HT1080 (cell line): Measurements from ENCODE around the gene GOLGA3. TPM values are rescaled to one million over a fixed set of nuclear protein-coding genes. Genes with fewer than 3 reads are reported as not detected.
A peak's percentile ranks its signal among the peaks of the same experiment; 100 is the strongest.
"Not testable (repeated sequence)": the region's sequence is repeated elsewhere in the genome, so short reads cannot be mapped to it uniquely, and the experiment has no call there.

ENCODE experiments used
- DNase-seq: peaks from one replicate; pipeline ENCODE4 v3.0.0-alpha.2; 2015; ENCODE audit warnings: low read depth
- total RNA-seq: library from RNA; depleted of rRNA; stranded (reverse); fragments of >200 nt; shearing (Covaris generic); gene quantifications from 2 replicates; pipeline ENCODE4 v1.2.3, GENCODE V29; 2014

The GOLGA3 gene
- total RNA-seq, 1 experiment from 2014 or later = 80.9 TPM

DNA sequence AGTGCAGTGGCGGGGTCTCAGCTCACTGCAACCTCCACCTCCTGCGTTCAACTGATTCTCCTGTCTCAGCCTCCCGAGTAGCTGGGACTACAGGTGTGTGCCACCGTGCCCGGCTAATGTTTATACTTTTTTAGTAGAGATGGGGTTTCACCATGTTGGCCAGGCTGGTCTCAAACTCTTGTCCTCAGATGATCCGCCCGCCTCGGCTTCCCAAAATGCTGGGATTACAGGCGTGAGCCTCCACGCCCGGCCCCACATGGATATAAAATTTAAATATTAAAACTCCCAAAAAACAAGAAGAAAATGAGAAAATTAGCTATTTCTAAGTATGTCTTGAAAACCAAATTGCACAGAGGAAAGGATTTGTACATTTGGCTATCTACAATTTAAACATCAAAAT is 16.0 kb upstream of the GOLGA3 start:
- DNase-seq = not testable (repeated sequence)

DNA sequence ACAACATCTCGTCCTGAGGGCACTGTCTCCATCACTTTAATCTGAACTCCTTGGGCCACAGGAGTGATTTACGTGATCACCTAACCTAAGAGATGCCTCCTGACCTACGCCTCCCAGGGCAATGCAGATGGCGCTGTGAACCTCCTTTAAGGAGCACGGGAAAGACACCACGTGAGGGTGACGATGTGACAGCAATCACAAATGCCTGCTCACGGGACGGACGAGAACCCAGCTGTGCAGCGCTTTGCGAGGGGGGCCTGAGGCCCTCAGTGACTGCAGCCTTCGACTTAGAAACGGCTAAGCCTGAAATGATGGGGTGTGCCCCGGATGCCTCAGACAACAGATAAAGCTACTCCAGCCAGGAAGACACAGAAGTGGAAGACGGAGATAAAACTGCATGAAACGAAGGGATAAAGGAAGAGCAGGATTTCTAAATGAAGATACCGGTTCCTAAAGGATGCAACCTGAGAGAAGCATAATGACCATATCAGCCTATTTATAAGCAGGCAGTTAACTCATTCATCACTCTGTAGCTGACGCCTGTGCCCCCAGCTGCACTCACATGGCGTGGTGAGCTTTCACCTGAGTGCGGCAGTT is 13.9 kb upstream of the GOLGA3 start:
- DNase-seq = no peak

DNA sequence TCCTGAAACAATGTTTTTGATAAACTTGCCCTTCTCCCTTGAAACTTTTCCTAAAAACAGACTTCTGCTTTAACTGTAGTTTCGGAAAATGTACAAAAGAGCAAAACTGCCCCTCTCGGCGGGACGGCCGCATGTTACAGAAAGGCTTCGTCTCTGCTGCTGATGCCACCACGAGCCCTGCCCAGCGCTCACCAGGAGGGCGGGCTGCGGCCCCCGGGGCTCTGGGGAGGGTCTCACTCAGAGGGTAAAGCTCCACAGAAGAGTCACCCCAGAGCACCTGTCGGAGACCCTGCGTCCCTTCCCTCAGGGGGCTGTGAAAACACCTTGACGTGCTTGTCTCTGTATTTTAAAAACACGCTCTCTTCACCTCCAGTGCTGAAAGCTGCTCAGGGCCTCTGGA is 12.5 kb upstream of the GOLGA3 start:
- DNase-seq = no peak

DNA sequence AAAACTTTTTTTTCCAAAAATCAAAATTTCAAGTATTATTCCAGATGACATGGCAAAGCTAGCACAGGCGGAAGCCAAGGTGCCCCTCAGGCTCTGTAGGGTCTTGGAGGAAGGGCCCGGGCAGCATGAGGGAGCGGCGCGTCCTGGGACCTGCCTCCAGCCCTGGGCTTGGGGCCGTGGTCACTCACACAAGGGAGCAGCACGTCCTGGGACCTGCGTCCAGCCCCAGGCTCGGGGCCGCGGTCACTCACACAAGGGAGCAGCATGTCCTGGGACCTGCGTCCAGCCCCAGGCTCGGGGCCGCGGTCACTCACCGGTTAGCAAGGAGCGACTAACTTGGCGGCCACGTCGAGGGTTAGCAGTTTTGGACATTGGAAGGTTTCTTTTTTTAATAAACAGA is 11.9 kb upstream of the GOLGA3 start:
- no peak for DNase-seq

DNA sequence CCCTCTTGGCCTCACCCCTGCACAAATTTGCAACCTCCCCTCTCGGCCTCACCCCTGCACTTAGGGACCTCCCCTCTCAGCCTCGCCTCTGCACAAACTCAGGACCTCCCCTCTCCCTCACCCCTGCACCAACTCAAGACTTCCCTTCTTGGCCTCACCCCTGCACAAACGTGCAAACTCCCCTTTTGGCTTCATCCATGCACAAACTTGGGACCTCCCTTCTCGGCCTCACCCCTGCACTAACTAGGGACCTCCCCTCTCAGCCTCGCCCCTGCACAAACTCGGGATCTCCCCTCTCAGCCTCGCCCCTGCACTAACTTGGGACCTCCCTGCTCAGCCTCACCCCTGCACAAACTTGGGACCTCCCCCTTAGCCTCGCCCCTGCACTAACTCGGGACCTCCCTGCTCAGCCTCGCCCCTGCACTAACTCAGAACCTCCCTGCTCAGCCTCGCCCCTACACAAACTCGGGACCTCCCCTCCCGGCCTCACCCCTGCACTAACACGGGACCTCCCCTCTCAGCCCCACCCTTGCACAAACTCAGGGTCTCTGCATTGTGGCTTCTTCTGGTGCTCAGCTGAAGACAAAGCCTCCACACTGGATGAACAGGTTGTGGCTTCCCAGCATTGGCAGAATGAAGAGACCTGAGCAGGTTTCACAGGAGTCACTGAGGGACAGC is 11.0 kb upstream of the GOLGA3 start:
- no peak for DNase-seq

DNA sequence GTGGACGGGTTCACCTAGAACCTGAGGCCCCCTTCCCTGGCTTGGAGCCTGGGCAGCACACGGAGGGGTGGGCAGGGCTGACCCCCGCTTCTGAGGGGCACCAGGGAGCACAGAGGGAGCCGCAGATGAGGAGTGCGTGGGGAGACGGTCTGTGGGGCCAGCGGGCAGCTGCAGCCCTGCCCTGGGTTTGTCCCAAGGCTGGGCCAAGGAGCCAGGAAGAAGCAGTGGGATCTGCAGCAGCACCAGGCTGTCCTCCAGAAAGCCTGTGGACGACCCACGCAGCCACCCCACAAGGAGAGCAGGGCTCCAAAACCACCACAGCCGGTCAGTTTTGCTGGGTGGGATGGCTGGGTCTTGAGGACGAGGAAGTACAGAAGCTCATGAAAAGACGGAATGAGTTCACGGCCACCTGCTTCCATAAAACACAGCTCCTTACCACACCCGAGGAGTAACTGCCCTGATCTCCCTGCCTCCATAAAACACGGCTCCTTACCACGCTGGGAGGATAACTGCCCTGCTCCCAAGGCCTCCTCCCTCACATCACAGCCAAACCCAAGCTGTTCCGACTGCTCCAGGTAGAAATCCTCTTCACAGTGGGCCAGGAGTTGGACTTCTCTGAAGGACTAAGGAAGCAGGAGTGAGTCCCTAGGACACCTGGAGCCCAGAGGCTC is 9.9 kb upstream of the GOLGA3 start:
- no peak for DNase-seq

DNA sequence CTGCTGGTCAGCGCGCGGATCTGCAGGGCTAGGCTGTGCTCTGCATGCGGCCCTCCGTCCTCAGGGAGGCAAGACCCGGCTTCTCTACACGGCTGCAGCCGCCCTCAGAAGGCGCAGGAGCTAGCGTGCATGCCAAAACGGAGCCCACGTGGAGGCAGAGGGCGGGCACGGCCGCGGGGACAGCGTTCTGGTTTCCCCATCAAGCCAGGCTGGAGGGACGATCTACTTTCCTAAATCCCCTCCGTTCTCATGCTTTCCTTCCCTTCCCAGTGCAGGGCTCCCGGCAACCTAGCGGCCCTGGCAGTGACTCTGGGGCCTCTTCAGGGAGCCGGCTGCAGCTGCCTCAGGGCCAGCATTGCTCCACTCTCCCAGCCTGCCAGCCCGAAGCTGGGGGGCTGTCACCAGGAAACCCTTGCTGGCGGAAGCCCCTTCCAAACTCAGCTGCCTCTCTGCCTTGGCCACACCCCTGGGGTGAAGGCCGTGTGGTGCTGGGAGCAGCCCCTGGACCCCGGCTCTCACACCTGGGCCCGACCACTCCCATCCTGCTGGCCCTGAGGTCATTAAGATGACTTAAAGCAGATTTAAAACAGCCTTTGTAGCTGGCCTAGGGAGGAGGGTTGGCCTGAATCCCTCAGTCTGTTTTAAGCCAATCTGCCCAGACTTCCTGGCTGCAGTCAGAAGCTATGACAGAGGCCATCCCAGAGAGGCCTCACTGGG is 9.2 kb upstream of the GOLGA3 start:
- no peak for DNase-seq

DNA sequence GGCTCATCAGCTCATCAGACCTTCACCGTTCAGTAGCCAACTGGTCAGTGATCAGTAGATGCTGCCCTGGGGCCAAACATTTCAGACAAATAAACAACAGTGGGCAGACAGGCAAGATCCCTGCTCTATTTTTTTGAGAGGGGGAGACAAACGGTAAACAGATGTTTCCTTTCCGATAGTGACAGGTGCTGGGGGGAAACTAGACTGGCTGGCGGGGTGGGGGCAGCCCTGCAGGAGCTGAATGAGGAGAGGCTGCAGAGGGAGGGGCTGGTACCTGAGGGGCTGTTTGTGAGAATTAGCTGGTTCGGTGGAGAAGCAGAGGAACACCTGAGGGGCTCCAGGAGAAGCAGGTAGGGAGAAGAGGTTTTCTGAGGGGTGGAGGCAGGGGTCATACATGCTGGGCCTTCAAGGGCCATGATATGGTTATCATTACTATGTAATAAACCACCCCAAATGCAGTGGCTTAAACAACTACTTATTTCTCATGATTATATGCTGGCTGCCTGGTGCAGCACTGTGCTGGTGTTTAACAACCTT is 8.2 kb upstream of the GOLGA3 start:
- DNase-seq = no peak

DNA sequence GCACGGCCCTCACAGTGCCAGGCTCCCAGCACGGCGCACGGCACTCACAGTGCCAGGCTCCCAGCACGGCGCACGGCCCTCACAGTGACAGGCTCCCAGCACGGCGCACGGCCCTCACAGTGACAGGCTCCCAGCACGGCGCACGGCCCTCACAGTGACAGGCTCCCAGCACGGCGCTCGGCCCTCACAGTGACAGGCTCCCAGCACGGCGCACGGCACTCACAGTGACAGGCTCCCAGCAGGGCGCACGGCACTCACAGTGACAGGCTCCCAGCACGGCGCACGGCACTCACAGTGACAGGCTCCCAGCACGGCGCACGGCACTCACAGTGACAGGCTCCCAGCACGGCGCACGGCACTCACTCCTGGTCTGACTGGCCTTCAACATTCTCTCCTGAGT is 7.6 kb upstream of the GOLGA3 start:
- not testable (repeated sequence) for DNase-seq

DNA sequence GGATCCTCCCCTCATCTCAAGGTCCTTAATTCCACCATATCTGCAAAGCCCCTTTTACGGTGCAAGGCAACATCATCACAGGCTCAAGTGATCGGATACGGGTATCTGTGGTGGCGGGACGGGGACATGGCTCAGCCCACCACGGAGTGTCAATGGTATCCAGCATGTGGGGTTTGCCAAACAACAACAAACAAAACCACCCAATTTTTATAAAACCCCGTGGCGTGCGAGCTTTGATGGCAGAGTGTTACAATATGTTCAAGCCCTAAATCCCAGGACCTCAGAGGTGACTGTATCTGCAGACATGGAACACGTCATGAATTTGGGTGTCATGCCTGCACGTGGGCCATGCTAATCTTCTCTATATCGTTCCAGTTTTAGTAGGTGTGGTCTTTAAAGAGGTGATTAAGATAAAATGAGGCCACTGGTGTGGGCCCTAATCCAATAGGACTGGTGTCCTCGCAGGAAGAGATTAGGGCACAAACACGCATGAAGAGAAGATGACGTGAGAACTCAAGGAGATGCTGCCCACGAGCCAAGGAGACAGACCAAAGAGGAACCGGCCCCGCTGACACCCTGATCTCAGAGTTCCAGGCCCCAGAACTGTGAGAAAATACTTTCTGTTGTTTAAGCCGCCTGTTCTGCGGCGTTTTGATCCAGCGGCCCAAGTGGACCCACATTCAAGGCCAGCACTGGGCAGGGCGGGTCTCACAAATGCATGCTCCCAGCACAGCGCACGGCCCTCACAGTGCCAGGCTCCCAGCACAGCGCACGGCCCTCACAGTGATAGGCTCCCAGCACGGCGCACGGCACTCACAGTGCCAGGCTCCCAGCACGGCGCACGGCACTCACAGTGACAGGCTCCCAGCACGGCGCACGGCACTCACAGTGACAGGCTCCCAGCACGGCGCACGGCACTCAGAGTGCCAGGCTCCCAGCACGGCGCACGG is 6.7 kb upstream of the GOLGA3 start:
- no peak for DNase-seq

DNA sequence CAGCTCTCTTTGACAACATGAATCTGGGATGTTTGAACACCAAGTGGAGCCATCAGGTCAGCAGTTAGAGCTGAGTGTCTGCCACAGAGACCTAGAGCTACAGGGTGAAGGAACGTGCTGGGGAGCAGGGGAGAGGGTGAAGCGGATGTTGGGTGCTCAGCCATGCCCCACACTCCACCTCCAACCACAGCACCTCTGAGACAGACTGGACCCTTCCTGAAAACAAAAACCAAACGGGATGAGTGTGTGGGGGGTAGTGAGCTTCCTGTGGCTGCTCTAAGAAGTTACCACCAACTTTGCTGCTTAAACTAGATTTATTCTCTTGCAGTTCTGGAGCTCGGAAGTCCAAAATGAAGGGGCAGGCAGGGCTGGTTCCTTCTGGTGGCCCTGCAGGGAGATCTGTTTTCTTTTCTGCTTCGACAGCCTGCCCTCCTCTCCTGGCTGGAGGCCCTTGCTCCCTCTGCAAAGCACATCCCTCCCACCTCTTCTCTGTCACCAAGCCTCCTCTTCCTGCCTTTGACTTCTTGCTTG is 5.6 kb upstream of the GOLGA3 start:
- DNase-seq = no peak

DNA sequence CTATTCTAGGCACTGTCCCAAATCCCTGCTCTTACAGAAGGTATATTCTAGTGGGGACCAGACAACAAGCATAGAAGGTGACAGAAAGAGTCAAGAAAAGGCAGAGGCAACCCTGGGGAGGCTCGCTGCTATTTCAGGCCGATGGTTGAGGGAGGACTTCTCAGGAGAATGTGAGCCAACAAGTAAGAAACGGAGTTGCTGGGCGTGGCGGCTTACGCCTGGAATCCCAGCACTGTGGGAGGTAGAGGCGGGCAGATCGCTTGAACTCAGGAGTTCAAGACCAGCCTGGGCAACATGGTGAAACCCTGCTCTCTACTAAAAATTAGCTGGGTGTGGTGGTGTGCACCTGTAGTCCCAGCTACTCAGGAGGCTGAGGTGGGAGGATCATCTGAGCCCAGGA is 4.7 kb upstream of the GOLGA3 start:
- no peak for DNase-seq

DNA sequence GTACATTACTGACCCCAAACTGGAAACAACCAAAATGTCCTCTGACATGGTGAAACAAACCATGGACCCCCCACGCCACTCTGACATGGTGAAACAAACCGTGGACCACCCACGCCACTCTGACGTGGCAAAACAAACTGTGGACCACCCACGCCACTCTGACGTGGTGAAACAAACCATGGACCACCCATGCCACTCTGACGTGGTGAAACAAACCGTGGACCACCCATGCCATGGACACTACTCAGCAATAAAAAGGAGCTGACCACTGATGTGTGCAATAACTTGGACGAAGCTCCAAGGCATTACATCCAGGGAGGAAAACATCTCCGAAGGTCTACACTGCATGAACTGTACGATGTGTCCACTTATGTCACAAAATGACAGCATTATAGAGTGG is 3.1 kb upstream of the GOLGA3 start:
- no peak for DNase-seq

DNA sequence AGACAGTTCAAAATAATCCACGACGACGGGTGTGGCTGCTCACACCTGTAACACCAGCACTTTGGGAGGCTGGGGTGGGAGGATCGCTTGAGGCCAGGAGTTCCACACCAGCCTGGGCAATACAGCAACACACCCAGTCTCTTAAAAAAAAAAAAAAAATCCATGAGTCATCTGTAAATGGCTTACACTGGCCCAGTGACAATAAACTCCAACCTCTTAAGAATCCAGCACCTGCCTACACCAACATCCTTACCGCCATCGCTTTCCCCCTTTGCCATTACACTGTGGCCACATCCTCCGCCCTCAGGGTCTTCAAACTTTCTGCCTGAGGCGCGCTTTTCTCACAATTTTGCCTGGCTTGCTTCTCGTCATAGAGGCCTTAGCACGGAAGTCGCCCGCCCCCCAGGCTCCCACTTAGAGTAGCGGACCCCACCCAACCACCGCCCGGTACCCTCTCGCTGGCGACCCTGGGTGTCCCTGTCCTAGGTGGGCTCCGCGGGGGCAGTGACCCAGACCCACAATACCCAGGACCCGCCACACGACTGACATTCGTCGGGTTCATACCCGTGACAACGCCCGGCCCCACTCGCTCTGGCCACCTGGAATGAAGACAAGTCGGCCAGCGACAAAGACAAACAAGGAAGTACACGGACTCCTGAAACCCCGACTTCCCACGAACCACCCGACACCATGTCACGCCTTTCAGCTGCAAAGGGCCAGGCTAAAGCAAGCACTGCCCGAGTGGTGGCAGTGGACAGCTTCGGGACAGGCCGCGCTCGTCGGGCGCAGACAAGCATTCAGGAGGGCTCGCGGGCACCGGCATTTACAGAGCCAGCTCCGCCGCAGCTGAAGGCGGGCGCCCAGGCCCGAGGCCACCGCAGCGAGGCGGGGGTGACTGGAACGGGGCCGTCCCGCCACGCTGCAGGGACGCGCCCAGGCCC is 636 bp downstream of the GOLGA3 start:
- DNase-seq = peak; percentile 79

DNA sequence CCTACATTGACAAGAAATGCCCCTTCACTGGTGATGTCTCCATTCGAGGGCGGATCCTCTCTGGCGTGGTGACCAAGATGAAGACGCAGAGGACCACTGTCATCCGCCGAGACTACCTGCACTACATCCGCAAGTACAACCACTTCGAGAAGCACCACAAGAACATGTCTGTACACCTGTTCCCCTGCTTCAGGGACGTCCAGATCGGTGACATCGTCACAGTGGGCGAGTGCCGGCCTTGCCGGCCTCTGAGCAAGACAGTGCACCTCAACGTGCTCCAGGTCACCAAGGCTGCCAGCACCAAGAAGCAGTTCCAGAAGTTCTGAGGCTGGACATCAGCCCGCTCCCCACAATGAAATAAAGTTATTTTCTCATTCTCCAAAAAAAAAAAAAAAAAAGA is 2.8 kb downstream of the GOLGA3 start:
- DNase-seq = no peak

DNA sequence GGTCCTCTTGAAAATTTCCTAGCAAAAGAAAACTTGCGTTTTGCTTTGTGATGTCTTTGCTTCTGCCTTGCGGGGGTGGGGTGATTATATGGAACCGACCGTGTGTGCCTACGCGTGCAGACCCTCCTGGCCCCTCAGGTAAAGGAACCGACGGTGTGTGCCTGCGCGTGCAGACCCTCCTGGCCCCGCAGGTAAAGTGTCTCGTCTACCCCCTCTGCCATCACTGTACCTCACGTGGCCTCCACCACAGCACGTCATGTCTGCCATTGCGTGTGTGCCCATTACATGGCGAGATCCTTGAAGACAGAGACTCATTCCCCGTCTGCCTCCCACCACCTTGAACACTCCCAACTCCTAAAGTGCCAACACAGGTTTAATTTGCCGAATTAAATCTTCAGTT is 3.6 kb downstream of the GOLGA3 start:
- DNase-seq = no peak

DNA sequence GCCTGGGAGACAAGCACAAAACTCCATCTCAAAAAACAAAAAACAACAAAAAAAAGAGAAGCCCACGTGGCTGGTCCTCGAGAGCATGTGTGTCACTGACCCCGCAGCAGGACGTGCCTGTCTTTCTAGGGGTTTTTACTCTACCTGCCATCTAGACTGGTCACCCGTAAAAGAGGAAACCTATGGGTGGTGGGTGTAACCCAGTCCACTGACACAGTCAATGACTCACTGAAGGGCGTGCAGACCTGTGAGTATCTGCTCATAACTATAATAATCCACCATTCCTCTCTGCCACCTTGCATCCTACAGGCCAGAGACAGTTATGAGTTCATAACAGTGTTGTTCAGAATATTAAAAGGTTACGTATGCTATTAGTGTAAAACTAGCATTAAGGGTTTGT is 4.6 kb downstream of the GOLGA3 start:
- no peak for DNase-seq

DNA sequence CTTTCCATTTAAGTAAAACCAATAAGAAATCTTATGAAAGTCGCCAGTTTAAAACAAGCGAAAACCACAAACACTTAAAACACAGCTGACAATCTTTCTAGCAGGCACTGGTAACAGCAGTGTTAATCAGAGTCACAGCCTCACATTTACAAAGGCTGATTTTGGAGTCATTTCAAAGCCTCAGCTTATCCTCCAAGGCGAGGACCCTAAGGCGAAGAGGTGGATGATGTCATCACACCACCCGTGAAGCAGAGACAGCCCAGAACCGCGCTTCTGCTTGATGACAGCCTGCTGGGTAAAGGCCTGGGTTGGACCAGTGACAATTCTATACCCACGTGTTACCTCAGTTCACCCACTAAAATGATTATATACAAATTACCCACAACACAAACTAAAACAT is 10.1 kb downstream of the GOLGA3 start:
- no peak for DNase-seq

DNA sequence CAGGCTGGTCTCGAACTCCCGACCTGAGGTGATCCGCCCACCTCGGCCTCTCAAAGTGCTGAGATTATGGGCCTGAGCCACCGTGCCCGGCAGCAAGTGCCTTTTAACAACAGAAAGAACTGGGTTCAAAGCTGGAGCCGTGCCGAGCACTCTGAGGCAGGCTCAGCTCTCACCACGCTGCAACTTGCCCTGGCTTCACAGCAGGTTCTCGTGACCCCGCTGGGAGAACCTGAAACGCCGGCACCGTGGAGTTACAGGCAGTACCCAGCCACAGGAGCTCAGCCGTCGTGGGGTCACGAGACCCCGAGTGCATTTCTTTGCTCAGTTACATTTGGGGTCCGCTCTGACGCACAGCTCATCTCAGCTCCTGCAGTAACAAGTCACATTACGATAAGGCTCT is 14.4 kb downstream of the GOLGA3 start:
- no peak for DNase-seq

DNA sequence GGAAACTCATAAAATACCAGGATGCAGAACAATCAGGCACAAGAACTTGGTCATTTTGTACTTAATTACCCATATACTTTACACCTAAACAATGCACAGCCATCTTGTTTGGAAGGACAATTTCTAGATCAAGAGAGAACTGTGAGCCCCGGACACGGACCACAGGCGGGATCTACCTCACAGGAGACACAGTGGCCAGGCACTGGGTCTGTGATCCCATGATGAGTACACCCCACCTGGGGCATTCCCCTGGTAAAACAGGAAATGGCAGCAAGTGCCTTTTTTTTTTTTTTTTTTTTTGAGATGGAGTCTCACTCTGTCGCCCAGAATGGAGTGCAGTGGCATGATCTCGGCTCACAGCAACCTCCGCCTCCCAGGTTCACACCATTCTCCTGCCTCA is 15.2 kb downstream of the GOLGA3 start:
- no peak for DNase-seq
